ENCODE measurements around the gene MAST3. TPM values are rescaled to one million over a fixed set of nuclear protein-coding genes. Genes with fewer than 3 reads are reported as not detected.

The MAST3 gene
- polyA plus RNA-seq, 1 of the 3 experiments (the other 2 are of a cell fraction): 4.5 TPM

- Histone ChIP-seq H4K20me1 (ENCODE audit: insufficient read depth) (no peaks in the 10 kb centered on the region), H3K4me2 (no peak overlapping the region), H3K36me3 (replicated peaks in 1 of 2; ENCODE audit: control insufficient read depth in 1 of 2, insufficient read depth in 2 of 2, low read length in 1 of 2) (peaks cover 18 to 24% of the 10 kb centered on the region in 2 experiments), H3K9me2 (no peaks in the 10 kb centered on the region), H2AFZ (ENCODE audit: low read depth) (no peak overlapping the region), H3K79me2 (ENCODE audit: insufficient read depth) (no peaks in the 10 kb centered on the region), H3K9me3 (no peaks in the 10 kb centered on the region), H3K4me1 (ENCODE audit: control insufficient read depth in 1 of 2, insufficient read depth in 2 of 2, low read depth in 1 of 2, low read length in 1 of 2) (no peaks in the 10 kb centered on the region), H3K27me3 (ENCODE audit: insufficient read depth) (no peaks in the 10 kb centered on the region), H3K4me3 (ENCODE audit: low read depth in 2 of 2, low read length in 1 of 2) (no peak overlapping the region), H3K9ac (no peak overlapping the region), H3F3A (replicated peaks; ENCODE audit: insufficient read depth) (no peaks in the 10 kb centered on the region), H3K27ac (ENCODE audit: low read depth in 2 of 2, low read length in 1 of 2) (no peak overlapping the region)
- WGBS (ENCODE audit: low lambda C conversion rate): 96% methylated on average over 11 of the region's 12 CpGs
- ChIA-PET CTCF (interaction anchor here (0.6 to 1.9 kb wide), 2 partner anchors 13 to 1017 kb away, joined by 3 to 5 read pairs; no protein-coding TSS in a partner anchor), POLR2A (no interaction called here)
- no peak for TF ChIP-seq SIN3A (IDR thresholded peaks at IDR 0.05; ENCODE audit: borderline replicate concordance, low read depth, low read length)
- no peak for TF ChIP-seq CHD2 (IDR thresholded peaks at IDR 0.05; ENCODE audit: low read length, partially characterized antibody)
- no peak for TF ChIP-seq NRF1 (IDR thresholded peaks at IDR 0.05; ENCODE audit: low read depth, low read length)
- TF ChIP-seq CTCF (IDR thresholded peaks at IDR 0.05): no peak
- TF ChIP-seq SMC3 (IDR thresholded peaks at IDR 0.05; ENCODE audit: low read depth, low read length): no peak
- no peak for TF ChIP-seq USF2 (IDR thresholded peaks at IDR 0.05; ENCODE audit: borderline replicate concordance, low read depth, low read length)
- DNase-seq: no peak
Measured at GRCh38 chr19:18128805-18129204, 31.2 kb downstream of the MAST3 start.

GRCh38 chr19:18130523-18131242, 33.1 kb downstream of the MAST3 start:
- Histone ChIP-seq H3K9me2 (no peaks in the 10 kb centered on the region), H3K36me3 (replicated peaks in 1 of 2; ENCODE audit: control insufficient read depth in 1 of 2, insufficient read depth in 2 of 2, low read length in 1 of 2) (peaks cover 17% of the 10 kb centered on the region in 2 experiments), H2AFZ (ENCODE audit: low read depth) (no peak overlapping the region), H3K4me1 (ENCODE audit: control insufficient read depth in 1 of 2, insufficient read depth in 2 of 2, low read depth in 1 of 2, low read length in 1 of 2) (no peaks in the 10 kb centered on the region), H3K4me2 (no peak overlapping the region), H3K27me3 (ENCODE audit: insufficient read depth) (no peaks in the 10 kb centered on the region), H3K27ac (ENCODE audit: low read depth in 2 of 2, low read length in 1 of 2) (no peak overlapping the region), H3F3A (replicated peaks; ENCODE audit: insufficient read depth) (no peaks in the 10 kb centered on the region), H3K9me3 (no peaks in the 10 kb centered on the region), H3K4me3 (ENCODE audit: low read depth in 2 of 2, low read length in 1 of 2) (no peak overlapping the region), H3K79me2 (ENCODE audit: insufficient read depth) (no peaks in the 10 kb centered on the region), H3K9ac (no peak overlapping the region), H4K20me1 (ENCODE audit: insufficient read depth) (no peaks in the 10 kb centered on the region)
- no peak for TF ChIP-seq RAD21 (IDR thresholded peaks at IDR 0.05; ENCODE audit: low read length)
- TF ChIP-seq SMC3 (IDR thresholded peaks at IDR 0.05; ENCODE audit: low read depth, low read length): no peak
- TF ChIP-seq MAX (IDR thresholded peaks at IDR 0.05; ENCODE audit: low read depth): no peak
- TF ChIP-seq NRF1 (IDR thresholded peaks at IDR 0.05; ENCODE audit: low read depth, low read length): no peak
- TF ChIP-seq ZBTB33 (IDR thresholded peaks at IDR 0.05; ENCODE audit: borderline replicate concordance, low read depth): no peak
- TF ChIP-seq EP300 (IDR thresholded peaks at IDR 0.05; ENCODE audit: borderline replicate concordance in 1 of 2, low read depth in 1 of 2, low read length in 1 of 2): no peak
- no peak for TF ChIP-seq FOSL2 (IDR thresholded peaks at IDR 0.05; ENCODE audit: borderline replicate concordance, low read depth)
- CTCF ChIA-PET: interaction anchor here (1.3 kb wide), 1 partner anchor 12 kb away, joined by 3 read pairs; no protein-coding TSS in a partner anchor
- WGBS (ENCODE audit: low lambda C conversion rate): 98% methylated on average over 15 of the region's 21 CpGs
- no peak for DNase-seq
- POLR2A ChIA-PET: no interaction called here
